Measurements from ENCODE around the gene LRRC4C. TPM values are rescaled to one million over a fixed set of nuclear protein-coding genes. Genes with fewer than 3 reads are reported as not detected.

The LRRC4C gene
- total and polyA plus RNA-seq, 2 donors (not counting 1 experiment from before 2014, with no cell fraction given) = under 0.01 to 0.02 TPM

GRCh38 chr11:40338062-40338461 is 1121.4 kb downstream of the LRRC4C start:
- no peak overlapping the region for H2AFZ ChIP-seq (ENCODE audit: low read length)
- no peaks in the 10 kb centered on the region for H3K27me3 ChIP-seq (ENCODE audit: control insufficient read depth, insufficient read depth, low read length)
- H3K36me3 ChIP-seq (ENCODE audit: control insufficient read depth, insufficient read depth, low read length) = no peaks in the 10 kb centered on the region
- H3K27ac ChIP-seq (ENCODE audit: insufficient read depth, low read length) = no peak overlapping the region
- no peaks in the 10 kb centered on the region for H4K20me1 ChIP-seq (ENCODE audit: control insufficient read depth, extremely low read depth, insufficient read depth, low read length)
- H3K4me1 ChIP-seq (ENCODE audit: control insufficient read depth, extremely low read depth, insufficient read depth, low read length) = no peaks in the 10 kb centered on the region
- H3K4me2 ChIP-seq (ENCODE audit: extremely low read depth, insufficient read depth, low read length) = no peak overlapping the region
- H3K4me3 ChIP-seq (replicated peaks in 1 of 4; ENCODE audit: control extremely low read depth in 1 of 4, insufficient read depth in 1 of 4, low read depth in 3 of 4, low read length in 4 of 4) = no peak overlapping the region
- H3K79me2 ChIP-seq (ENCODE audit: control insufficient read depth, insufficient read depth, low read length) = no peaks in the 10 kb centered on the region
- no peak for DNase-seq (ENCODE audit: low read depth in 2 of 2)
- no peaks in the 10 kb centered on the region for H3K9me3 ChIP-seq (ENCODE audit: control insufficient read depth, insufficient read depth, low read depth, low read length)
- H3K9ac ChIP-seq (ENCODE audit: insufficient read depth, low read length) = no peak overlapping the region
- TF ChIP-seq EZH2 (IDR thresholded peaks at IDR 0.05; ENCODE audit: low read length, missing control alignments) = no peak
- no peak for TF ChIP-seq CTCF (conservative IDR thresholded peaks at IDR 0.05 in 1 of 2, IDR thresholded peaks at IDR 0.05 in 1 of 2; ENCODE audit: low read depth in 1 of 2, low read length in 2 of 2)

GRCh38 chr11:40337118-40337517 is 1122.3 kb downstream of the LRRC4C start:
- Histone ChIP-seq H4K20me1 (ENCODE audit: control insufficient read depth, extremely low read depth, insufficient read depth, low read length) (no peaks in the 10 kb centered on the region), H3K4me1 (ENCODE audit: control insufficient read depth, extremely low read depth, insufficient read depth, low read length) (no peaks in the 10 kb centered on the region), H3K4me2 (ENCODE audit: extremely low read depth, insufficient read depth, low read length) (no peak overlapping the region), H3K27me3 (ENCODE audit: control insufficient read depth, insufficient read depth, low read length) (no peaks in the 10 kb centered on the region), H2AFZ (ENCODE audit: low read length) (peak overlapping the region; percentile 12), H3K79me2 (ENCODE audit: control insufficient read depth, insufficient read depth, low read length) (no peaks in the 10 kb centered on the region), H3K27ac (ENCODE audit: insufficient read depth, low read length) (peak overlapping the region; percentile 2), H3K36me3 (ENCODE audit: control insufficient read depth, insufficient read depth, low read length) (no peaks in the 10 kb centered on the region), H3K4me3 (replicated peaks in 1 of 4; ENCODE audit: control extremely low read depth in 1 of 4, insufficient read depth in 1 of 4, low read depth in 3 of 4, low read length in 4 of 4) (no peak overlapping the region), H3K9me3 (ENCODE audit: control insufficient read depth, insufficient read depth, low read depth, low read length) (no peaks in the 10 kb centered on the region), H3K9ac (ENCODE audit: insufficient read depth, low read length) (no peak overlapping the region)
- TF ChIP-seq CTCF (conservative IDR thresholded peaks at IDR 0.05 in 1 of 2, IDR thresholded peaks at IDR 0.05 in 1 of 2; ENCODE audit: low read depth in 1 of 2, low read length in 2 of 2) (no peak), EZH2 (IDR thresholded peaks at IDR 0.05; ENCODE audit: low read length, missing control alignments) (no peak)
- DNase-seq (ENCODE audit: low read depth in 2 of 2) = peak; percentile 19 to 81

GRCh38 chr11:40328890-40329614 is 1130.4 kb downstream of the LRRC4C start:
- Histone ChIP-seq H3K27ac (ENCODE audit: insufficient read depth, low read length) (peak overlapping the region; percentile 70), H3K9ac (ENCODE audit: insufficient read depth, low read length) (no peak overlapping the region), H3K36me3 (ENCODE audit: control insufficient read depth, insufficient read depth, low read length) (no peaks in the 10 kb centered on the region)

More at GRCh38 chr11:40328890-40329614, 1130.4 kb downstream of the LRRC4C start:
- TF ChIP-seq CTCF (conservative IDR thresholded peaks at IDR 0.05 in 1 of 2, IDR thresholded peaks at IDR 0.05 in 1 of 2; ENCODE audit: low read depth in 1 of 2, low read length in 2 of 2) = no peak
- no peak for TF ChIP-seq EZH2 (IDR thresholded peaks at IDR 0.05; ENCODE audit: low read length, missing control alignments)
- H4K20me1 ChIP-seq (ENCODE audit: control insufficient read depth, extremely low read depth, insufficient read depth, low read length) = no peaks in the 10 kb centered on the region
- peak overlapping the region; percentile 69 for H2AFZ ChIP-seq (ENCODE audit: low read length)
- no peaks in the 10 kb centered on the region for H3K9me3 ChIP-seq (ENCODE audit: control insufficient read depth, insufficient read depth, low read depth, low read length)
- H3K4me1 ChIP-seq (ENCODE audit: control insufficient read depth, extremely low read depth, insufficient read depth, low read length) = peaks cover 2% of the 10 kb centered on the region
- peak; percentile 100 for DNase-seq (ENCODE audit: low read depth in 2 of 2)
- H3K4me3 ChIP-seq (replicated peaks in 1 of 4; ENCODE audit: control extremely low read depth in 1 of 4, insufficient read depth in 1 of 4, low read depth in 3 of 4, low read length in 4 of 4) = no peak overlapping the region
- H3K4me2 ChIP-seq (ENCODE audit: extremely low read depth, insufficient read depth, low read length) = peak overlapping the region; percentile 79
- H3K79me2 ChIP-seq (ENCODE audit: control insufficient read depth, insufficient read depth, low read length) = no peaks in the 10 kb centered on the region
- no peaks in the 10 kb centered on the region for H3K27me3 ChIP-seq (ENCODE audit: control insufficient read depth, insufficient read depth, low read length)

Measured in fibroblast of lung (primary cell).